Activated naive CD8-positive, alpha-beta T cell treated with anti-CD3 and anti-CD28 coated beads for 36 hours (primary cell): ENCODE data around the gene DDX24. TPM values are rescaled to one million over a fixed set of nuclear protein-coding genes. Genes with fewer than 3 reads are reported as not detected.

ENCODE experiments used
- DNase-seq: peaks from one replicate; pipeline ENCODE4 v3.0.0; 2021
- H3K27ac Mint-ChIP-seq: one replicate; pipeline ENCODE4 v1.8.0; 2022; ENCODE audit warnings: mild to moderate bottlenecking, moderate library complexity, mixed read lengths
- H3K27me3 Mint-ChIP-seq: one replicate; pipeline ENCODE4 v1.8.0; 2022; ENCODE audit warnings: mild to moderate bottlenecking, mixed read lengths
- H3K36me3 Mint-ChIP-seq: one replicate; pipeline ENCODE4 v1.8.0; 2021; ENCODE audit warnings: mild to moderate bottlenecking, mixed read lengths
- H3K4me1 Mint-ChIP-seq: one replicate; pipeline ENCODE4 v1.8.0; 2021; ENCODE audit warnings: mixed read lengths
- H3K4me3 Mint-ChIP-seq: one replicate; pipeline ENCODE4 v1.8.0; 2022; ENCODE audit warnings: mild to moderate bottlenecking, moderate library complexity, mixed read lengths
- H3K9me3 Mint-ChIP-seq: one replicate; pipeline ENCODE4 v1.8.0; 2022; ENCODE audit warnings: mixed read lengths
- total RNA-seq, 2 experiments: library from RNA; stranded (reverse); gene quantifications; one replicate each; pipeline ENCODE4 v1.2.3, GENCODE V29; 2021

The DDX24 gene
- total RNA-seq, 2 experiments from 2014 or later = 320 to 332 TPM

DNA sequence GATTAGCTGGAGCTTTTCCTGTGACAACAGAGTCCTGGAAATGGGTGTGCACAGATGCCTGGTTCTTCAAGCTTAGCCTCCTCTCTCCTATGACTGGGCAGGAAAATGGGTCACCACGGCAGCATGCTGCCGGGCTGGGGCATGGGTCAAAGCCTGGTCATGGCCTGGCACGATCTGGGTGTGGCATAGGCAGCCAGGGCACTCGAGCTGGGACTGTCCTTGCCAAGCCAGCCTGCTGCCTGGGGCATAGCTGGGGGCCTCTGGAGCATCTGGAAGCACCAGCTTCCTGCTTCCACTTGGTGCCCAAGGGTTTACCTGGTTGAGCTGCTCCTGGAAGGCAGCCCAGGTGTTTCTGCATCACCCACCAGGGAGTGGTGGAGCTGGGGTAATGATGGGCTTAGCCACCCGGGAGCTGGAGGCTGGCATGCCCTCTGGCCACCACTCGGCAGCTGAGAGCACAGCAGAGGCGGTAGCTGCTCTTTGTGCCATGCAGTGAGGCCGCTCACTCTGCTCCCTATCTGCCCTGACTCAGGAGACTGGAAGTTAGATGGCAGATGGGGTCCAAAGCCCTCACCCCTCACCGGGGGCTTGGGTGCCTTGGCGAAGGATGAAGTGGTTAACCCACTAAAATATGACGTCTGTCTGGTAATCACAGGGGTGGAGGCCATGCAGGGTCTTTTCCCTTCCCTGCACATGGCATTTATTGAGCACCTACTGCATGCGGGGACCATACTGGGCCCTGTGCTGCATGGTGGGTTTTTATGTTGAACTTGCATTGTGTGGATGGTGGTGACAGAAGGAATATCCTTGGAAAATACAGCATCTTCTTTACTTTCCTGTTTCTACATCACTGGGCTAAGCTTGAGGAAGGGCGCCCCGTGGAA lies 53.2 kb downstream of the DDX24 start:
- peaks cover 4% of the 10 kb centered on the region for H3K27me3 Mint-ChIP-seq
- peaks cover 4% of the 10 kb centered on the region for H3K4me1 Mint-ChIP-seq
- DNase-seq = no peak
- no peaks in the 10 kb centered on the region for H3K9me3 Mint-ChIP-seq
- H3K36me3 Mint-ChIP-seq = no peaks in the 10 kb centered on the region
- H3K4me3 Mint-ChIP-seq = peak overlapping the region; percentile 32
- no peak overlapping the region for H3K27ac Mint-ChIP-seq

DNA sequence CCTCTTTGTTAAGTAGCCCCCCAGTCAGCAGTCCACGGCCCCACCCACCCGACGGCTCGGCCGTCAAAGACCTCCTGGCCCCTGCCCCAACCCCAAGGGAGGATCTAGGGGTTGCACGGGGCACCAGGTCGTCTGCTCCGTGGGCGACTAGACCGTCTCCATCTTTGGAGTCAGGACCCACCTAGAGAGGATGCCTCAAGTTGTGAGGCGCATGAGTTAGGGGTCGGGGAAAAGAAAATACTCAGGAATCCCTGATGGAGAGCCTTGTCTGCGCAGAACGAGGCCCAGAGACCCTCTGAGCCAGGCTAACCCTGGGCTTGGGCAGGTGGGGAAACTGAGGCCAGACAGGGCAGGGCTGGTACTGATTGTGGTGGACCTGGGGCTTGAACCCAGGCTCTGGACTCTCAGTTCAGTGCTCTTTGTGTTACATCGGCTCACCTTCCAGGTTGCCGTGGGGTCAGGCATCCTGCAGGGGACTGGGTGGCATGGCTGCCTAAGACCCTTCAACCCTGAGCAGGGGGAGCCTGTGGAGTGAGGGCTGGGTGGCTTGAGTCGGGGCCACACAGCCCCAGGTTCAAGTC lies 54.0 kb downstream of the DDX24 start:
- peaks cover 4% of the 10 kb centered on the region for H3K27me3 Mint-ChIP-seq
- H3K27ac Mint-ChIP-seq = no peak overlapping the region
- DNase-seq = no peak
- H3K36me3 Mint-ChIP-seq = no peaks in the 10 kb centered on the region
- H3K4me1 Mint-ChIP-seq = peaks cover 11% of the 10 kb centered on the region
- no peaks in the 10 kb centered on the region for H3K9me3 Mint-ChIP-seq
- H3K4me3 Mint-ChIP-seq = peak overlapping the region; percentile 19

DNA sequence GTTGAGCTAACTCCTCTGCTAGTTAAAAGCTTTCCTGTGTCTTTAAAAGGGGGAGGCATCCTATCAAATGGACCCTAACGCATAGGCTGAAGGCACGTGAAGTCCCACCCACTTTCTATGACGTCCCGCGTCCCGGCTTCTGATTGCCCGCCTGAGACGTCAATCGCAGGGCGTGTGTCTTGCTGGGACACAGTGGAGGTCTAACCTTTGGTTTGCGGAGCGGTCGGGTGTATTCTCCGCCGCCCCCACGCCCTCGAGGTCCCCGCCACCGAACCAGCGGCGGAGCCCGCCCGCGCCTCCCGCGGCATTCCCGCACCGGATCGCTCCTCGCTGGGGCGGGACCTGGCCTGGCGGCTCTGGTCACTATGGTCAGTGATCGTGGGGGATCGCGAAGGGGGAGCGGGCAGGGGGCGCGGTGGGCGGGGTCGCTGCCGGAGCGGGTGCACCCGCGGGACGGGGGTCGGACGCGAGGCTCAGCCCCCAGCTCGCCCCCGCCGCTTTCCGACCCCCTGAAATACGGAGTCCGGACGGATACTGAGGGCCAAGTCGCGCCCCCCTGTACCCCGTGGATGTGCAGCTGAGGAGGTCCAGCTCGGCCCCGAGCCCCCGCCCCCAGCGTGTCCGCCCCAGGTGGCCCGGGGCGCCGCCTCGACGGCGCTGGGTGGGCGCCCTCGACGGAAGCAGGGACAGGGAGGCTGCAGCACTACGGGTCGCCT lies 54.7 kb downstream of the DDX24 start, which contains the start of gene OTUB2:
TSS of gene OTUB2 (plus strand) at position 168 of the 716 bp plus-strand sequence. CDS start at position 366, 198 bp downstream.
- H3K9me3 Mint-ChIP-seq = no peaks in the 10 kb centered on the region
- peak; percentile 95 for DNase-seq
- H3K36me3 Mint-ChIP-seq = no peaks in the 10 kb centered on the region
- H3K4me1 Mint-ChIP-seq = peaks cover 18% of the 10 kb centered on the region
- H3K27me3 Mint-ChIP-seq = peaks cover 4% of the 10 kb centered on the region
- H3K4me3 Mint-ChIP-seq = peak within 1 kb of the TSS; percentile 67
- H3K27ac Mint-ChIP-seq = no peak within 1 kb of the TSS

DNA sequence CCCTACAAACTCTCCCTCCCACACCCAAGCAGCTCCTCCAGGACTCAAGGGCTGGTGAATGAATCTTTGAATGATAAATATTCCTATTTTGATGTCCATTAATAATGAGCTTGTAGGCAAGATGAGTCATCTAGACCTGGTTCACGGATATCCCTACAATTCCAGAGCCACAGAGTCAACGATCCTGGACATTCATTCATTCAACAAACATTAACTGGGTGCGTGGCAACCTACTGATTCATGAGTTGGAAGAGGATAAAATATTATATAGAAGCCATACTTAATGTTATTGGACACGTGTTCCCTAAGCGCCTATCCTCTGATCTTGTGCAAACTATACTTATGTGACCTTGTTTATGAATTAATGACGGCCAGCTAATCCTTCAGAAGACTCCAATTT lies 55.3 kb downstream of the DDX24 start:
- Mint-ChIP-seq H3K4me1 (peaks cover 24% of the 10 kb centered on the region), H3K27me3 (peaks cover 4% of the 10 kb centered on the region), H3K4me3 (peak overlapping the region; percentile 67), H3K9me3 (no peaks in the 10 kb centered on the region), H3K36me3 (no peaks in the 10 kb centered on the region), H3K27ac (no peak overlapping the region)
- no peak for DNase-seq

DNA sequence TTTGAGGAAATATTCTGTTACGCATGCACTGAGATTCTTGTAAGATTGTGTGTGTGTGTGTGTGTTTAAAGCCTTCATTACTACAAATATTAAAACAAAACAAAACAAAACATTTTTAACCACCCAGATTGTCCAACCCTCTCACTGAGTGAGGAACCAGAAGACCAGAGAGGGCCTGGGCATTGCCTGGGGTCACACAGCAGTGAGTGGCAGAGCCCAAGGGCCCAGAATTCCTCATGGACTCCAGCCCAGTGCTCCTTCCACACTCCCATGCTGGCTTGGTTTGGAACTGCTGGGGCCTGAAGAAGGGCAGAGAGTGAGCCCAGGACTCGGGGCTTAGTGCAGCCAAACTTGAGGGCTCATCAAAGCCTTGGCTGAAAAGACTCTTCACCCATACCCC lies 56.5 kb downstream of the DDX24 start:
- no peak overlapping the region for H3K4me3 Mint-ChIP-seq
- H3K27ac Mint-ChIP-seq = no peak overlapping the region
- no peaks in the 10 kb centered on the region for H3K9me3 Mint-ChIP-seq
- H3K36me3 Mint-ChIP-seq = no peaks in the 10 kb centered on the region
- no peak for DNase-seq
- H3K27me3 Mint-ChIP-seq = peaks cover 10% of the 10 kb centered on the region
- peaks cover 25% of the 10 kb centered on the region for H3K4me1 Mint-ChIP-seq

DNA sequence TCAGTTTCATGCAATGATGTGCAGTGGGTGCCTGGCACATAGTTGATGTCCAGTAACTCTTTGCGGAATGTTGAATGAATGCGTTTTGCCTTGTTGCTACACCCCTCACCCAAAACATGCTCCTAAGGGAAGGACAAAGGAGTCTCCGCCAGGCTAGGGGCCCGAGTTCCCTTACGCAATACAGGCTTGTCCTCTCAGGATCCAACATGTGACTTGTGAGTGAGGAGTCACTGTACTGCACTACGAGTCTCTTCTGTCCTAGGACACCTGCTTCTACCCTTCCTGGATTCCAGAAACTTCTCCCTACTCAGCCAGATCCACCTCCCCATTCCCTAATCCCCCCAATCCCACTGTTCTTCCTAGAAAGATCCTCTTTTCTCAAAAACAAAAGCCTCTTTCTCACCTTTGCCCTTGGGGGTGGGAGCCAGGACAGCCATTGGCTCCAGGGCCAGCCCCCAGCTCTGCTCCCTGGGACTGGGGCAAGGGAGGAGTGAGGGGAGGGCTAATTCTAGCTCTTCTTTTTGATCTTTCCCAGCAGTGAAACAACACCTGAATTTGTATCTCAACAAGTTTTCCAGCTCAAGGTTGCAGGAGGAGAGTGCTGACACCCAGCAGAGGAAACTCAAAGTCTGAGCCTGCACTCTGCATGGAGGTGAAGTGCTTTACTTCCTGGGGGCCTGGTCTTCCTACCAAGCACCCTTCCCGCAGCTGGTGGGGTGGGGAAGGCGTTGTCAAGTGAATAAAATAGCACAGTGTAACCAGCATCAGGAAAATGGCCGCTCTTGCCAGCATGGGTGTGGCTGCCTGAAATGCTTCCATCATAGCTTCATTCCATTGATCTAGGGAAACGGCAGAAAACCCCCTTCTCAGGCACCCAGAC lies 58.2 kb downstream of the DDX24 start:
- Mint-ChIP-seq H3K36me3 (no peaks in the 10 kb centered on the region), H3K4me1 (peaks cover 25% of the 10 kb centered on the region), H3K9me3 (no peaks in the 10 kb centered on the region), H3K27ac (no peak overlapping the region), H3K27me3 (peaks cover 10% of the 10 kb centered on the region), H3K4me3 (no peak overlapping the region)
- no peak for DNase-seq

DNA sequence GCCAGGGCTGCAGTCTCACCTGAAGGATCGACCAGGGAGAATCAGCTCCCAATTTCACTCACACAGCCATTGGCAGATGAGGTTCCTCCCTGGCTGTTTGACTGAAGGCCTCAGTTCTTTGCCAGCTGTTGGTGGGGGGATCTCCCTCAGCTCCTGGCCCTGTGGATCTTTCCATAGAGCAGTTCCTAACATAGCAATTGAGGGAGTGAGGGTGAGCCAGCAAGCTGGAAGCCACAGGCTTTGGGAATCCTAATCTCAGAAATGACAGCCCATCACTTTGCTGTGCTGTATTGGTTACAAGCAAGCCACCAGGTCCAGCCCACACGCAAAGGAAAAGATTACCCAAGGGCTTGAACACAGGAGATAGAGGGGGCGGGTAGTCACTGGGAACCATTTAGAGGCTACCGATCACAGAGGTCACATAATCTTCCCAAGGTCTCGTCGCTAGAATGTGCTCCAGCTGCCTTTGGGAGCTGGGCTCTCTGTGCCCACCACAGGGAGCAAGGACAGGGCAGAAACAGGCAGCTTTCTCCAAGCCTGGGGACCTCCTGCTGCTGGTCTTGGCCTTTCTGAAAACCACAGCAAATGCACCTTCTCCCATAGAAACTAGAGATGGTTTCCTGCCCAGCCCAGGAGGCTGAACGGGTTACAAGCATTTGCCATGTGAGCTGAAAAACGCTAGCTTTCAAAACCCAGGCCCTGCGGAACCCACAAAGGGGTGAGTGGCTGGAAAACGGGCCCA lies 59.4 kb downstream of the DDX24 start:
- Mint-ChIP-seq H3K4me3 (no peak overlapping the region), H3K36me3 (no peaks in the 10 kb centered on the region), H3K27ac (peak overlapping the region; percentile 57), H3K4me1 (peaks cover 25% of the 10 kb centered on the region), H3K27me3 (peaks cover 10% of the 10 kb centered on the region), H3K9me3 (no peaks in the 10 kb centered on the region)
- peak; percentile 50 for DNase-seq

DNA sequence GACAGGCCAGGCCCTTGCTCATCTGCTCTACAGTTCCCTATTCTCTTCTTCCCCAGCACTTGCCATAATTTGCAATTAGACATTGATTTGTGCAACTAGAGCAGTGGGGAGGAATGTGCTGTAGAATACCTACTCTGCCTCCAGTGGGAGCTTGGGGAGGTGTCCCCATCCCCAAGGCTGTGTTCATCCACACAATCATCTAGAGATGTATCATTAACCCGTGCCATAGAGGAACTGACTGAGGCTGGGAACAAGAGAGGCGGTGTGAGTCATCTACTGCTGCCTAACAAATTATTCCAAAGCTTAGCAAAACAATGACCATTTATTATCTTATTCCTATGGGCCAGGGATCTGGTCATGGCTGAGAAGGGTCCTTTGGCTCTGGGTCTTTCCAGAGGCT lies 60.0 kb downstream of the DDX24 start:
- H3K27me3 Mint-ChIP-seq = peaks cover 10% of the 10 kb centered on the region
- no peaks in the 10 kb centered on the region for H3K9me3 Mint-ChIP-seq
- H3K27ac Mint-ChIP-seq = no peak overlapping the region
- H3K4me1 Mint-ChIP-seq = peaks cover 24% of the 10 kb centered on the region
- DNase-seq = no peak
- H3K4me3 Mint-ChIP-seq = no peak overlapping the region
- H3K36me3 Mint-ChIP-seq = no peaks in the 10 kb centered on the region

DNA sequence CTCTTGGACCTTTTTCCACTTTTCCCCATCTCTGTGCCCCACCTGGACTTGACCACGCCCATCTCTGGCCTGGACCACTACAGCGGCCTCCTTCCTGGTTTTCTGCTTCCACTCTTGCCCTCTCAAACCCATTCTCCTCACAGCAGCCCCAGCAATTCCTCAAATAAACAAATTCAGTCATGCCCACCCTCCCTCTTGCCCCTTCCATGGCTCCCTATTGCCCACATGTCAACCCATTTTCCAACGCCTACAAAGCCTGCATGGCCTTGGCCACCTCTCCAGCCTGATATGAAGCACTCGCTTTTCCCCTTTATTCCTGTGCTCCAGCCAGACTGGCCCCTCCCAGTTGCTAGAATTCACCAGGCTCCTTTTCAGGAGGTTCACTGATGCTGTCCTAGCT lies 60.7 kb downstream of the DDX24 start:
- Mint-ChIP-seq H3K27ac (no peak overlapping the region), H3K4me3 (no peak overlapping the region), H3K4me1 (peaks cover 21% of the 10 kb centered on the region), H3K9me3 (no peaks in the 10 kb centered on the region), H3K36me3 (no peaks in the 10 kb centered on the region), H3K27me3 (peaks cover 10% of the 10 kb centered on the region)
- DNase-seq = no peak

DNA sequence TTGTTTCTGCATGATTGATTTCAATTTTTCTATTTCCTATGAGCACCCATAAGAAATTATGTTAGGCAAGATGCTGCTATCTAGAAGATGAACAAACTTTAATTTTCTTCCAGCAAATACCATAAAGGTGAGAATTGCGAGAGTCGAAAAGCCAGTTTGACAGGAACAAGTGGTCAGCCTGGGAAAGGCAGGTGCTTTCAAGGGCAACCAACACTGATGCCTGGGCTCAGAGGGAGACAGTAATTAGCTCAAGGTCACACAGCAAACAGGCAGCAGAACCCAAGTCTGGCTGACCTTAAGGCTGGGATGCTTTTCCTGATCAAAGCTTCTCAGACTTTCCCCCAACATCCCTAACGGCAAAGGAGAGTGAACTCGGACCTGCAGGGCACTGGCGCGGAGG lies 61.7 kb downstream of the DDX24 start:
- no peak for DNase-seq
- Mint-ChIP-seq H3K9me3 (no peaks in the 10 kb centered on the region), H3K36me3 (no peaks in the 10 kb centered on the region), H3K27me3 (peaks cover 10% of the 10 kb centered on the region), H3K27ac (no peak overlapping the region), H3K4me1 (peaks cover 21% of the 10 kb centered on the region), H3K4me3 (no peak overlapping the region)

DNA sequence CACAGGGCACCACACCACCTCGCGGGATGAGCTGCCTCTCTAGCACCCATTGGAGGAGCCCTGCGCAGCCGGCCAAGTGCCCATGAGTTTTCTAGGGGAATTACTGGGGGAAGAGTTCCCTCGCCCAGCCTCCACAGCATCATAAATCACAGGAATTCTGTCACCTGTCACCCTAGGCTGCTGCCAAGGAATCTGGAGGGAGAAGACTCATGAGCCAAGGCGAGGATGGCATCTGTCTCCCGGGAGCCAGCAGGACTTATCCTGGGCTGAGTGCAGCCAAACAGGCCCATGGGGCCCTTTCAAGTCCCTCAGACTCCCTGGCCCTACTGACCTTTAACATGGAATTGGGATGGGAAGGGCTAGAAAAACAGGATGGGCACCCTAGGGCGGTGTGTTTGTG lies 62.7 kb downstream of the DDX24 start:
- H3K27ac Mint-ChIP-seq = no peak overlapping the region
- no peak overlapping the region for H3K4me3 Mint-ChIP-seq
- no peaks in the 10 kb centered on the region for H3K36me3 Mint-ChIP-seq
- peaks cover 21% of the 10 kb centered on the region for H3K4me1 Mint-ChIP-seq
- no peaks in the 10 kb centered on the region for H3K9me3 Mint-ChIP-seq
- DNase-seq = no peak
- peaks cover 5% of the 10 kb centered on the region for H3K27me3 Mint-ChIP-seq

DNA sequence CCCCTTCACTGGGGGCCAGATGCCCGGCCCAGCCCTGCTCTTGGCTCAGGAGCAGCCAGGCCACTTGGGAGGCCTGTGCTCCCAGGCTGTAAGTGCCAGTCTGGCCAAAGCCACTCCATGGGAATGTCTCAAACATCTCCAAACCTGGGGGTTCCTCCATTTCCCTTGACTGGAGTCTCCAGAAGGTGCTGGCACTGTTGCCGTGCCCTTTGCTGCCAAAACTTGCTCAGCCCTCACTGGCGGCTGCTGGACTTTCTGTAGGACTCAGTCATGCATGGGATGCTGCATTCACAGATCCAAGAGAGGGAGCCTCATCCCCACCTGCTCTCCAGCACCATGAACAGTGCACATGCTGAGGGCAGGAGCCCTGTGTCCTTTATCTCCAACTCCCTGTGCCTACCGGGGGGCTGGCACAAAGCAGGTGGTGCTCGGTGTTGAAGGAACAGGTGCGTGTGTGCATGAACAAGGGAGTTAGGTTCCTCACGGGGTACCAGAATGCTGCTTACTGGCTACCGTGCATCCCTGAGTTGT lies 64.5 kb downstream of the DDX24 start:
- DNase-seq = no peak
- no peak overlapping the region for H3K4me3 Mint-ChIP-seq
- H3K9me3 Mint-ChIP-seq = no peaks in the 10 kb centered on the region
- H3K27me3 Mint-ChIP-seq = peaks cover 5% of the 10 kb centered on the region
- peaks cover 17% of the 10 kb centered on the region for H3K4me1 Mint-ChIP-seq
- no peak overlapping the region for H3K27ac Mint-ChIP-seq
- H3K36me3 Mint-ChIP-seq = no peaks in the 10 kb centered on the region

DNA sequence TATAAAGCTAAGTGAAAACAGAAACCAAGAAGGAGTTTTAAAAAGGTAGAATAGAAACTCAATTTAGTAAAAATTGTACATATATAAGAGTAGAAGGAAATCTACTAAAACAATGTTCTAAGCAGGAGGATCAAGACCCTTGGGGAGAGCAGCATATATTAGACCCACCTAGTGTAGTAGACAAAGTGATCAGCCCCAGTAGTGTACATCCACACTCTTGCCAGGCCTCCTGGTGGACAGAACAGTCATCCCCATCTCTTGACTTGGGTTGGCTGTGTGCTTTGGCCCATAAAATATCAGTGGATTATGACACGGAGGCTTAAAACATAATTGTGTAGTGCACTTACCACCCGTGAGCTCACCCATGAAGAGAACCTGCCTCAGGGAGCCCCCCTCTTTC lies 65.8 kb downstream of the DDX24 start:
- DNase-seq = no peak
- no peak overlapping the region for H3K4me3 Mint-ChIP-seq
- H3K27ac Mint-ChIP-seq = no peak overlapping the region
- H3K36me3 Mint-ChIP-seq = no peaks in the 10 kb centered on the region
- H3K27me3 Mint-ChIP-seq = peaks cover 8% of the 10 kb centered on the region
- H3K4me1 Mint-ChIP-seq = peaks cover 16% of the 10 kb centered on the region
- no peaks in the 10 kb centered on the region for H3K9me3 Mint-ChIP-seq

DNA sequence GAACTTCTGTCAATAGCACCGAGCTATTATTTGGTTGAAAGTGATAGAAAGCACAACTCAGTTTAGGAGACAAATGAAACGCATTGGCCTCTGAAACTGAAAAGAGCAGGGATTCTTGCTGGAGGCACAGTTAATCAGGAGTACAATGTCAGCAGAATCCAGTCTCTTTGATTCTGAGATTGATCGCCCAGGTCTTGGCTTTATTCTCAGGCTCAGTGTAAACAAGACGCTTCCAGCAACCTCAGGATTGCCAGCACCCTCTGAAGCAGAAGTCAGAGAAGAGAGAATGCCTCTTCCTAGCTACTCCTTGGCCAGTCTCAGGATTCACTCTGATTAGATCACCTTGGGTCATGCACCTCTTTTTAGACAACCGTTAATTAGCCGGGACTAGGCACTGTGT lies 66.6 kb downstream of the DDX24 start:
- no peak overlapping the region for H3K27ac Mint-ChIP-seq
- H3K4me1 Mint-ChIP-seq = peaks cover 23% of the 10 kb centered on the region
- no peaks in the 10 kb centered on the region for H3K9me3 Mint-ChIP-seq
- no peak overlapping the region for H3K4me3 Mint-ChIP-seq
- H3K27me3 Mint-ChIP-seq = peaks cover 13% of the 10 kb centered on the region
- DNase-seq = no peak
- H3K36me3 Mint-ChIP-seq = no peaks in the 10 kb centered on the region
